Activated naive CD4-positive, alpha-beta T cell treated with anti-CD3 and anti-CD28 coated beads, Interleukin-2, amount 50 U/mL, for 24 hours (primary cell): ENCODE data around the gene BNIP2.
A peak's percentile ranks its signal among the peaks of the same experiment; 100 is the strongest.
"Not testable (repeated sequence)": the region's sequence is repeated elsewhere in the genome, so short reads cannot be mapped to it uniquely, and the experiment has no call there.

Source experiments
- H3K27ac Mint-ChIP-seq: one replicate; pipeline ENCODE4 v1.8.0; 2021; ENCODE audit warnings: mild to moderate bottlenecking, mixed read lengths
- H3K27me3 Mint-ChIP-seq: one replicate; pipeline ENCODE4 v1.8.0; 2021; ENCODE audit warnings: mixed read lengths
- H3K36me3 Mint-ChIP-seq: one replicate; pipeline ENCODE4 v1.8.0; 2021; ENCODE audit warnings: mixed read lengths
- H3K4me1 Mint-ChIP-seq: one replicate; pipeline ENCODE4 v1.8.0; 2021; ENCODE audit warnings: mixed read lengths
- H3K4me3 Mint-ChIP-seq: one replicate; pipeline ENCODE4 v1.8.0; 2021; ENCODE audit warnings: mild to moderate bottlenecking, mixed read lengths
- H3K9me3 Mint-ChIP-seq: one replicate; pipeline ENCODE4 v1.8.0; 2021; ENCODE audit warnings: mixed read lengths

Gene BNIP2

DNA sequence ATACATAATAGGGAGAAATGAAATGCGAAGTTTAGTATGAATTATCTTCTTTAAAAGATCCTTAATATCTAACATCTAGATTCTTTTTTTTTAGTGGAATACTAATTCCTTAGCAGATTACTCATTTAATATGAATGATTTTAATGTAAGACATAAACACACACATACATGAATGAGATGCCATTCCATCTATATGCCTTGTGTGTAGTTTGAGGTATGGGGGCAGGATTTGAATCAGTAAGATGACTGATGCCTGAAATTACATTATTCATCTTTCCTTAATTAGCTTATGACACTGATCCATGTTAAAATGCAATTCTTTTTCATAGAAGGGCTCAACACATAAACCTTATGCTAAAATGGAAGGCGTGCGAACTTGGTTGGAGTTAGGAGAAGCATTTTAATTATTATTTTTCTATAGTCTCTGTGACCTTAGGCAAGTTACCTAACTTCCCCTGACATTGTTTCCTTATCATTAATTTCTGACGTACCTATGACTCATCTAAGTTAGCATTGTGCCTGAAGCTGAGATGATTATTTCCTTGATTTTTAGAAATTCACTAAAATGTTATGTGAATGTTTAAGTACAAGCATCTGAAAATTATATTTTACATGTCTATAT lies 10.8 kb upstream of the BNIP2 start:
- Mint-ChIP-seq H3K36me3 (no peaks in the 10 kb centered on the region), H3K4me1 (no peaks in the 10 kb centered on the region), H3K4me3 (no peak overlapping the region), H3K27ac (no peak overlapping the region), H3K9me3 (no peaks in the 10 kb centered on the region), H3K27me3 (no peaks in the 10 kb centered on the region)

- H3K27ac Mint-ChIP-seq, H3K4me1 Mint-ChIP-seq, H3K27me3 Mint-ChIP-seq, H3K9me3 Mint-ChIP-seq, H3K4me3 Mint-ChIP-seq, H3K36me3 Mint-ChIP-seq: not testable (repeated sequence)
Observed at GRCh38 chr15:59698065-59698464, 8.9 kb upstream of the BNIP2 start.

- H3K9me3 Mint-ChIP-seq: no peaks in the 10 kb centered on the region
- no peaks in the 10 kb centered on the region for H3K27me3 Mint-ChIP-seq
- H3K36me3 Mint-ChIP-seq: no peaks in the 10 kb centered on the region
- H3K4me3 Mint-ChIP-seq: no peak overlapping the region
- H3K4me1 Mint-ChIP-seq: no peaks in the 10 kb centered on the region
- no peak overlapping the region for H3K27ac Mint-ChIP-seq
Observed at GRCh38 chr15:59696332-59696731, 7.2 kb upstream of the BNIP2 start.

DNA sequence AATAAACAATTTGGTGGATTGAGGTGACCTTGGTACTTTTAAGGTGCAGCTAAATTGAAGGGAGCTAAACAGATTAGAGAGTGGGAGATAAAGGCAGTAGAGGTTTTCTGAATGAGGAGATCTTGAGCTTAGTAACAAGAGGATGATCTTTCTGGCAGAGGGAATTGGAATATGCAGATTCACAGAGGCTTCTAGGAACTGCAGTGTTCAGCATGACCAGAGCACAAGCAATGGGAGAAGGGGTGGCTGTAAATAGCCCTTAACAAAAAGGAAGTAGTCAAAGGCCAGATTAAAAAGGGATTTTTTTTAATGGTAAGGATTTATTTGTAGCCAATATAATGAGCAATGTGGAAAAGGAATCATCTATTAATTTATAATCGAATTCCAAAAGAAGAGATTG lies 5.7 kb upstream of the BNIP2 start:
- Mint-ChIP-seq H3K27me3 (no peaks in the 10 kb centered on the region), H3K9me3 (no peaks in the 10 kb centered on the region), H3K27ac (no peak overlapping the region), H3K36me3 (no peaks in the 10 kb centered on the region), H3K4me3 (no peak overlapping the region), H3K4me1 (peaks cover 8% of the 10 kb centered on the region)

- H3K36me3 Mint-ChIP-seq: peaks cover 4% of the 10 kb centered on the region
- no peaks in the 10 kb centered on the region for H3K27me3 Mint-ChIP-seq
- peaks cover 26% of the 10 kb centered on the region for H3K4me1 Mint-ChIP-seq
- H3K4me3 Mint-ChIP-seq: peak overlapping the region; percentile 66
- H3K9me3 Mint-ChIP-seq: no peaks in the 10 kb centered on the region
- peak overlapping the region; percentile 70 for H3K27ac Mint-ChIP-seq
Observed at GRCh38 chr15:59691194-59691805, 2.2 kb upstream of the BNIP2 start.

GRCh38 chr15:59689626-59690236 lies 611 bp upstream of the BNIP2 start:
- Mint-ChIP-seq H3K9me3 (no peaks in the 10 kb centered on the region), H3K36me3 (peaks cover 5% of the 10 kb centered on the region), H3K4me1 (peaks cover 38% of the 10 kb centered on the region), H3K27ac (peak overlapping the region; percentile 93), H3K4me3 (peak overlapping the region; percentile 96), H3K27me3 (no peaks in the 10 kb centered on the region)

- peak overlapping the region; percentile 93 for H3K27ac Mint-ChIP-seq
- H3K4me1 Mint-ChIP-seq: peaks cover 49% of the 10 kb centered on the region
- no peaks in the 10 kb centered on the region for H3K27me3 Mint-ChIP-seq
- peaks cover 5% of the 10 kb centered on the region for H3K36me3 Mint-ChIP-seq
- H3K4me3 Mint-ChIP-seq: peak overlapping the region; percentile 96
- no peaks in the 10 kb centered on the region for H3K9me3 Mint-ChIP-seq
Observed at GRCh38 chr15:59688423-59688781, 718 bp downstream of the BNIP2 start.

- Mint-ChIP-seq H3K4me1 (peaks cover 55% of the 10 kb centered on the region), H3K9me3 (no peaks in the 10 kb centered on the region), H3K36me3 (peaks cover 7% of the 10 kb centered on the region), H3K27me3 (no peaks in the 10 kb centered on the region), H3K4me3 (peak overlapping the region; percentile 96), H3K27ac (peak overlapping the region; percentile 93)
Observed at GRCh38 chr15:59687836-59688235, 1.3 kb downstream of the BNIP2 start.

DNA sequence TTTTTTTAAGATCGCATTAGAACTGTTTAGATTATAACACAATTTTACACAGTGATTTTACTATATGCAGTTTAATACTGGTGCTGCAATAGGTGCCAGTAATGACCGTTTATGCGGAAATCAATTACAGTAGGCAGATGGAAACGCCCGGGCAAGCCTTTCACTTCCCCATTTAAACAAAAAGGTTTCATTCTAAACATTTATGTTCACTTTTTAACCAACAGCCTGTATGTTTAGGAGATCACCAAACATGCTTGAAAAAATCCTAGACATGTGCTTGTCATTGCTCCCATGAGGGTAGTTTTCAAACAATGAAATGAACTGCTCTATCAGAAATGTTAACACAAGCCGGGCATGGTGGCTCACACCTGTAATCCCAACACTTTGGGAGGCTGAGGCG lies 2.7 kb downstream of the BNIP2 start:
- no peaks in the 10 kb centered on the region for H3K27me3 Mint-ChIP-seq
- peak overlapping the region; percentile 30 for H3K27ac Mint-ChIP-seq
- peak overlapping the region; percentile 70 for H3K4me3 Mint-ChIP-seq
- H3K9me3 Mint-ChIP-seq: no peaks in the 10 kb centered on the region
- peaks cover 56% of the 10 kb centered on the region for H3K4me1 Mint-ChIP-seq
- peaks cover 7% of the 10 kb centered on the region for H3K36me3 Mint-ChIP-seq

GRCh38 chr15:59685737-59686297 lies 3.3 kb downstream of the BNIP2 start:
- Mint-ChIP-seq H3K4me3 (peak overlapping the region; percentile 70), H3K4me1 (peaks cover 51% of the 10 kb centered on the region), H3K27ac (peak overlapping the region; percentile 84), H3K9me3 (no peaks in the 10 kb centered on the region), H3K36me3 (peaks cover 7% of the 10 kb centered on the region), H3K27me3 (no peaks in the 10 kb centered on the region)

DNA sequence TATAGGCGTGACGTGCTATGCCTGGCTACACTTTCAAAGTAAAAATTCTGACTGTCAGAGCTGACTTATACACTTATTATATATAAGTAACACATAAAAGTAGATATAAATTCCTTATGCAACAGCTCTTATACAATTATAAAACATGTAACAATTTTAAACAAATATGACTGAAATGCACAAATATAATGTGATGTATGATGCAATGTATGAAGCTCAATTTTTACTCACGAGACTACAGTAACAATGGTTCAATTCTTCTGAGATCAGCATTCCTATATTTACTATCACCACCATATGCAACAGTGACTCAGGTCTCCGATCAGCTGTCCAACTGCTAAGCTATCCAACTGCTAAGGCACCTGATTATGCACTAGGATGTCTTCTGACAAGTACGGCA lies 8.2 kb downstream of the BNIP2 start:
- Mint-ChIP-seq H3K27ac (no peak overlapping the region), H3K4me3 (no peak overlapping the region), H3K4me1 (peaks cover 42% of the 10 kb centered on the region), H3K36me3 (peaks cover 6% of the 10 kb centered on the region), H3K9me3 (no peaks in the 10 kb centered on the region), H3K27me3 (no peaks in the 10 kb centered on the region)

- Mint-ChIP-seq H3K27ac (no peak overlapping the region), H3K9me3 (no peaks in the 10 kb centered on the region), H3K4me3 (no peak overlapping the region), H3K4me1 (peaks cover 37% of the 10 kb centered on the region), H3K36me3 (peaks cover 6% of the 10 kb centered on the region), H3K27me3 (no peaks in the 10 kb centered on the region)
Observed at GRCh38 chr15:59680346-59680745, 8.8 kb downstream of the BNIP2 start.

- Mint-ChIP-seq H3K4me3 (no peak overlapping the region), H3K9me3 (no peaks in the 10 kb centered on the region), H3K27me3 (no peaks in the 10 kb centered on the region), H3K36me3 (peaks cover 6% of the 10 kb centered on the region), H3K27ac (no peak overlapping the region), H3K4me1 (peaks cover 25% of the 10 kb centered on the region)
Observed at GRCh38 chr15:59678620-59679019, 10.5 kb downstream of the BNIP2 start.

- Mint-ChIP-seq H3K9me3 (no peaks in the 10 kb centered on the region), H3K4me3 (no peak overlapping the region), H3K27ac (no peak overlapping the region), H3K27me3 (no peaks in the 10 kb centered on the region), H3K4me1 (peaks cover 21% of the 10 kb centered on the region), H3K36me3 (peaks cover 5% of the 10 kb centered on the region)
Observed at GRCh38 chr15:59678172-59678571, 10.9 kb downstream of the BNIP2 start.

DNA sequence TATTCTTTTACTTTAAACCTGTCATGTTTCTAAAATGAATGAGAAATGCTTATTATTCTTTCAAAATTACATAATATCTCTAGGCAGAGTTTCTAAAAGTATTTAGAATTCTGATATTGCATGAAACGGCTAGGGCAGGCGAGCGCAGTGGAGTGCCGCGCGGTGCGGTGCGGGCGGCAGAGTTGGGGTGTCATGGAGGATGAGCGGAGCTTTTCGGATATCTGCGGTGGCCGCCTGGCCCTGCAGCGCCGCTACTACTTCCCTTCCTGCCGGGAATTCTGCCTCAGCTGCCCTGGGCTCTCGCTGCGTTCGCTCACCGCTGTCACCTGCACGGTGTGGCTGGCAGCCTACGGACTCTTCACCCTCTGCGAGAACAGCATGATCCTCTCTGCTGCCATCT lies 12.6 kb downstream of the BNIP2 start:
- H3K9me3 Mint-ChIP-seq: no peaks in the 10 kb centered on the region
- H3K36me3 Mint-ChIP-seq: peaks cover 6% of the 10 kb centered on the region
- no peak overlapping the region for H3K4me3 Mint-ChIP-seq
- H3K27ac Mint-ChIP-seq: no peak overlapping the region
- peaks cover 17% of the 10 kb centered on the region for H3K4me1 Mint-ChIP-seq
- H3K27me3 Mint-ChIP-seq: no peaks in the 10 kb centered on the region

- no peaks in the 10 kb centered on the region for H3K9me3 Mint-ChIP-seq
- peaks cover 5% of the 10 kb centered on the region for H3K36me3 Mint-ChIP-seq
- H3K27me3 Mint-ChIP-seq: no peaks in the 10 kb centered on the region
- no peak overlapping the region for H3K27ac Mint-ChIP-seq
- H3K4me3 Mint-ChIP-seq: no peak overlapping the region
- peaks cover 14% of the 10 kb centered on the region for H3K4me1 Mint-ChIP-seq
Observed at GRCh38 chr15:59674361-59674877, 14.7 kb downstream of the BNIP2 start.
